ENCODE results near the gene GALNT18.

GALNT18 gene

GRCh38 chr11:11335043-11335442 lies 286.8 kb downstream of the GALNT18 start:
- Histone ChIP-seq H3K4me2 (ENCODE audit: low read depth, low read length, poor library complexity, severe bottlenecking) (no peak overlapping the region), H3K27ac (ENCODE audit: low read depth, low read length) (no peak overlapping the region), H3K4me3 (ENCODE audit: insufficient read depth, low read length, poor library complexity, severe bottlenecking) (no peak overlapping the region), H3F3A (ENCODE audit: insufficient read depth) (no peaks in the 10 kb centered on the region), H4K20me1 (ENCODE audit: low read depth, low read length) (no peaks in the 10 kb centered on the region), H3K9me3 (ENCODE audit: insufficient read depth, low read length) (no peaks in the 10 kb centered on the region), H3K36me3 (ENCODE audit: low read length) (no peaks in the 10 kb centered on the region), H3K79me2 (ENCODE audit: insufficient read depth, low read length) (no peaks in the 10 kb centered on the region), H3K9ac (ENCODE audit: low read length) (no peak overlapping the region), H3K27me3 (ENCODE audit: low read length) (no peaks in the 10 kb centered on the region), H2AFZ (ENCODE audit: low read depth, low read length, severe bottlenecking) (no peak overlapping the region), H3K9me2 (replicated peaks; ENCODE audit: insufficient read depth, low read length) (no peaks in the 10 kb centered on the region)
- TF ChIP-seq CTCF (IDR thresholded peaks at IDR 0.05; ENCODE audit: insufficient read depth, low read length, poor library complexity, severe bottlenecking) (no peak), EZH2phosphoT487 (conservative IDR thresholded peaks at IDR 0.05; ENCODE audit: low read length) (no peak)

GRCh38 chr11:11334607-11335006 lies 287.2 kb downstream of the GALNT18 start:
- H3K4me2 ChIP-seq (ENCODE audit: low read depth, low read length, poor library complexity, severe bottlenecking) = no peak overlapping the region

GRCh38 chr11:11332141-11332710 lies 289.6 kb downstream of the GALNT18 start:
- H3K9me2 ChIP-seq (replicated peaks; ENCODE audit: insufficient read depth, low read length) = no peaks in the 10 kb centered on the region

More at GRCh38 chr11:11334607-11335006, 287.2 kb downstream of the GALNT18 start:
- Histone ChIP-seq H3K4me3 (ENCODE audit: insufficient read depth, low read length, poor library complexity, severe bottlenecking) (no peak overlapping the region), H2AFZ (ENCODE audit: low read depth, low read length, severe bottlenecking) (no peak overlapping the region), H3K9me3 (ENCODE audit: insufficient read depth, low read length) (no peaks in the 10 kb centered on the region), H3K36me3 (ENCODE audit: low read length) (no peaks in the 10 kb centered on the region), H4K20me1 (ENCODE audit: low read depth, low read length) (no peaks in the 10 kb centered on the region), H3K9me2 (replicated peaks; ENCODE audit: insufficient read depth, low read length) (no peaks in the 10 kb centered on the region), H3K27me3 (ENCODE audit: low read length) (no peaks in the 10 kb centered on the region), H3K27ac (ENCODE audit: low read depth, low read length) (no peak overlapping the region), H3F3A (ENCODE audit: insufficient read depth) (no peaks in the 10 kb centered on the region), H3K9ac (ENCODE audit: low read length) (no peak overlapping the region), H3K79me2 (ENCODE audit: insufficient read depth, low read length) (no peaks in the 10 kb centered on the region)
- TF ChIP-seq EZH2phosphoT487 (conservative IDR thresholded peaks at IDR 0.05; ENCODE audit: low read length) = no peak
- TF ChIP-seq CTCF (IDR thresholded peaks at IDR 0.05; ENCODE audit: insufficient read depth, low read length, poor library complexity, severe bottlenecking) = no peak

More at GRCh38 chr11:11332141-11332710, 289.6 kb downstream of the GALNT18 start:
- TF ChIP-seq CTCF (IDR thresholded peaks at IDR 0.05; ENCODE audit: insufficient read depth, low read length, poor library complexity, severe bottlenecking) (no peak), EZH2phosphoT487 (conservative IDR thresholded peaks at IDR 0.05; ENCODE audit: low read length) (no peak)
- H3K9me3 ChIP-seq (ENCODE audit: insufficient read depth, low read length) = no peaks in the 10 kb centered on the region
- H3K36me3 ChIP-seq (ENCODE audit: low read length) = no peaks in the 10 kb centered on the region
- no peaks in the 10 kb centered on the region for H3K27me3 ChIP-seq (ENCODE audit: low read length)
- H3K79me2 ChIP-seq (ENCODE audit: insufficient read depth, low read length) = no peaks in the 10 kb centered on the region
- no peaks in the 10 kb centered on the region for H4K20me1 ChIP-seq (ENCODE audit: low read depth, low read length)
- no peak overlapping the region for H3K9ac ChIP-seq (ENCODE audit: low read length)
- H3K27ac ChIP-seq (ENCODE audit: low read depth, low read length) = no peak overlapping the region
- no peaks in the 10 kb centered on the region for H3F3A ChIP-seq (ENCODE audit: insufficient read depth)
- no peak overlapping the region for H2AFZ ChIP-seq (ENCODE audit: low read depth, low read length, severe bottlenecking)
- H3K4me2 ChIP-seq (ENCODE audit: low read depth, low read length, poor library complexity, severe bottlenecking) = no peak overlapping the region
- H3K4me3 ChIP-seq (ENCODE audit: insufficient read depth, low read length, poor library complexity, severe bottlenecking) = no peak overlapping the region

Measured in SU-DHL-6 (cell line).